GM12892 (cell line): ENCODE measurements around the gene USP35.

ENCODE experiments used
- POLR2A ChIP-seq: IDR thresholded peaks from 2 replicates; pipeline ENCODE4 v1.6.1; 2011; ENCODE audit warnings: low read depth, low read length, control low read depth
- POLR2AphosphoS5 ChIP-seq: IDR thresholded peaks from 2 replicates; pipeline ENCODE4 v1.6.1; 2011; ENCODE audit warnings: low read depth, low read length, control low read depth

- TF ChIP-seq POLR2A, result no peak
- TF ChIP-seq POLR2AphosphoS5, result no peak
Measured at GRCh38 chr11:78147807-78148206, 40.9 kb upstream of the USP35 start.
